ENCODE measurements around the gene LHCGR.

Gene LHCGR
- total RNA-seq = 0 reads per million in 3 donors

- Histone ChIP-seq H3K9me3 (ENCODE audit: control insufficient read depth, low read length) (no peaks in the 10 kb centered on the region), H3K27me3 (replicated peaks; ENCODE audit: control insufficient read depth, insufficient read depth, low read length, poor library complexity, severe bottlenecking) (no peaks in the 10 kb centered on the region), H3K4me3 (ENCODE audit: insufficient read depth, low read depth, low read length, poor library complexity, severe bottlenecking) (no peak within 1 kb of the TSS), H3K27ac (ENCODE audit: insufficient read depth, low read length, poor library complexity, severe bottlenecking) (no peak within 1 kb of the TSS), H3K4me1 (ENCODE audit: control insufficient read depth, insufficient read depth, low read length, poor library complexity, severe bottlenecking) (no peaks in the 10 kb centered on the region), H3K36me3 (ENCODE audit: control insufficient read depth, insufficient read depth, low read length) (no peaks in the 10 kb centered on the region)
- DNase-seq = no peak
These were observed at the start of gene LHCGR for GRCh38 chr2:48755473-48755872. Gene LHCGR, minus strand, starts transcription at chr2:48755724. Its CDS starts 53 bp downstream, at chr2:48755671.

- DNase-seq = no peak
- H3K27ac ChIP-seq (ENCODE audit: insufficient read depth, low read length, poor library complexity, severe bottlenecking) = no peak overlapping the region
These were observed 44.1 kb upstream of the LHCGR start for GRCh38 chr2:48799601-48800000.

GRCh38 chr2:48795065-48795464 lies 39.5 kb upstream of the LHCGR start:
- no peaks in the 10 kb centered on the region for H3K9me3 ChIP-seq (ENCODE audit: control insufficient read depth, low read length)
- no peak overlapping the region for H3K4me3 ChIP-seq (ENCODE audit: insufficient read depth, low read depth, low read length, poor library complexity, severe bottlenecking)
- no peaks in the 10 kb centered on the region for H3K27me3 ChIP-seq (replicated peaks; ENCODE audit: control insufficient read depth, insufficient read depth, low read length, poor library complexity, severe bottlenecking)
- H3K27ac ChIP-seq (ENCODE audit: insufficient read depth, low read length, poor library complexity, severe bottlenecking) = no peak overlapping the region
- H3K36me3 ChIP-seq (ENCODE audit: control insufficient read depth, insufficient read depth, low read length) = no peaks in the 10 kb centered on the region
- no peak for DNase-seq
- no peaks in the 10 kb centered on the region for H3K4me1 ChIP-seq (ENCODE audit: control insufficient read depth, insufficient read depth, low read length, poor library complexity, severe bottlenecking)

More at GRCh38 chr2:48799601-48800000, 44.1 kb upstream of the LHCGR start:
- H3K36me3 ChIP-seq (ENCODE audit: control insufficient read depth, insufficient read depth, low read length) = no peaks in the 10 kb centered on the region
- H3K9me3 ChIP-seq (ENCODE audit: control insufficient read depth, low read length) = no peaks in the 10 kb centered on the region
- no peaks in the 10 kb centered on the region for H3K4me1 ChIP-seq (ENCODE audit: control insufficient read depth, insufficient read depth, low read length, poor library complexity, severe bottlenecking)
- H3K27me3 ChIP-seq (replicated peaks; ENCODE audit: control insufficient read depth, insufficient read depth, low read length, poor library complexity, severe bottlenecking) = no peaks in the 10 kb centered on the region
- H3K4me3 ChIP-seq (ENCODE audit: insufficient read depth, low read depth, low read length, poor library complexity, severe bottlenecking) = no peak overlapping the region

GRCh38 chr2:48793671-48794070 lies 38.1 kb upstream of the LHCGR start:
- no peaks in the 10 kb centered on the region for H3K27me3 ChIP-seq (replicated peaks; ENCODE audit: control insufficient read depth, insufficient read depth, low read length, poor library complexity, severe bottlenecking)
- DNase-seq = no peak
- no peaks in the 10 kb centered on the region for H3K9me3 ChIP-seq (ENCODE audit: control insufficient read depth, low read length)
- no peak overlapping the region for H3K4me3 ChIP-seq (ENCODE audit: insufficient read depth, low read depth, low read length, poor library complexity, severe bottlenecking)
- H3K36me3 ChIP-seq (ENCODE audit: control insufficient read depth, insufficient read depth, low read length) = no peaks in the 10 kb centered on the region
- no peaks in the 10 kb centered on the region for H3K4me1 ChIP-seq (ENCODE audit: control insufficient read depth, insufficient read depth, low read length, poor library complexity, severe bottlenecking)
- no peak overlapping the region for H3K27ac ChIP-seq (ENCODE audit: insufficient read depth, low read length, poor library complexity, severe bottlenecking)

- H3K27ac ChIP-seq (ENCODE audit: insufficient read depth, low read length, poor library complexity, severe bottlenecking) = no peak overlapping the region
- DNase-seq = no peak
- no peak overlapping the region for H3K4me3 ChIP-seq (ENCODE audit: insufficient read depth, low read depth, low read length, poor library complexity, severe bottlenecking)
- no peaks in the 10 kb centered on the region for H3K27me3 ChIP-seq (replicated peaks; ENCODE audit: control insufficient read depth, insufficient read depth, low read length, poor library complexity, severe bottlenecking)
- H3K36me3 ChIP-seq (ENCODE audit: control insufficient read depth, insufficient read depth, low read length) = no peaks in the 10 kb centered on the region
- H3K9me3 ChIP-seq (ENCODE audit: control insufficient read depth, low read length) = no peaks in the 10 kb centered on the region
- H3K4me1 ChIP-seq (ENCODE audit: control insufficient read depth, insufficient read depth, low read length, poor library complexity, severe bottlenecking) = no peaks in the 10 kb centered on the region
These were observed 36.5 kb upstream of the LHCGR start for GRCh38 chr2:48792030-48792429.

DNA sequence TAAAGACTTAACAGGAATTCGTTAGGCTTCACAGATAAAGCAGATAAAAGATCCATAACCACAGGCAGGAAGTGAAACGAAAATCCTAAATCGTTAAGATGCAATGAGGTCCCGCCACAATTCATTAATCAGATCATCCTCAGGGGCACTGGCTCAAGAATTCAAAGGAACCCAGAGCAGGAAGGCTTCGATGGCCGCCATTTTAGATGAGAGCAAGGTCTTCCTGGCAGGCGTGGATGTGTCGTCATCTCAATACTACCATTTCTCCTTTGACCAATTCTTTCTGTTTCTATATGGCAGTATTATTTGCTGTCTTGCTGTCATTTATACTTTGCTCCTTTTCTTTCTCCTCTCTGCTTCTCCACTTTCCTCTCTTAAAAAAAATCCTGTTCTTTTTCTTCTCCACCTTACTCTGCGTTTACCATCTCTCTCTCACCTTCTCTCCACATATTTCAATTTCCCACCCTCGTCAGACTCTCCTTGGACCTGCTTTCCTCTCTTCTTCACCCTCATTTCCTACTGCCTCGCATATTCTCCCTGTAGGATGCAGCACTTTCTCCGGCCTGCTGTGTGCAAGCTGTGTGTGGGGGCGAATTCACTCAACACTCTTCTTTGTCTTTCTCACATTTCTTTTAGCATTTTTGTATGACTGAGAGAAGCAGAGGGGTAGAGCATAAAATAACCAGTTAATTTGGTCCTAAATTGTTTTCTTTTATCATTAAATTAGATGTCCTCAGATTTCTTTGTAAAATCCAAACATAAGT lies 35.1 kb upstream of the LHCGR start:
- no peak overlapping the region for H3K27ac ChIP-seq (ENCODE audit: insufficient read depth, low read length, poor library complexity, severe bottlenecking)
- no peaks in the 10 kb centered on the region for H3K9me3 ChIP-seq (ENCODE audit: control insufficient read depth, low read length)
- no peaks in the 10 kb centered on the region for H3K36me3 ChIP-seq (ENCODE audit: control insufficient read depth, insufficient read depth, low read length)

DNA sequence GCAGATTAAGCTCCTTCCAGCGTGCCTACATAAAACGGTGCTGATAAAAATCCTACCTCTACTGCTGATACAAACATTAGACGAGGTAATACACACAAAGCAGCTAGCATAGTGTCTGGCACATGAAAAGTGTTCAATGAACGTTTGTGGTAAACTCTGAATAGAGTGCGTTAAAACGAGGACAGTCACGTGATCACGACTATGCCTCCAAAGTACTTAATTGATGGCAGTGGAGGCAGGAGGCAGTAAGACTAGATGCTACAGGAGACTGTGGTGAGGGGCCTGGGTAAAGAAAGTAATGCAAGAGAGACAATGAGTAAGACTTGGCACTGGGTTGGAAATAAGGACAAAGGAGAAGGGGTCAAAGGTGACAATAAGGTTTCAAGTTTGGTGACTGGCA lies 32.1 kb upstream of the LHCGR start:
- Histone ChIP-seq H3K4me3 (ENCODE audit: insufficient read depth, low read depth, low read length, poor library complexity, severe bottlenecking) (no peak overlapping the region), H3K27ac (ENCODE audit: insufficient read depth, low read length, poor library complexity, severe bottlenecking) (no peak overlapping the region), H3K9me3 (ENCODE audit: control insufficient read depth, low read length) (no peaks in the 10 kb centered on the region), H3K4me1 (ENCODE audit: control insufficient read depth, insufficient read depth, low read length, poor library complexity, severe bottlenecking) (no peaks in the 10 kb centered on the region), H3K27me3 (replicated peaks; ENCODE audit: control insufficient read depth, insufficient read depth, low read length, poor library complexity, severe bottlenecking) (no peaks in the 10 kb centered on the region), H3K36me3 (ENCODE audit: control insufficient read depth, insufficient read depth, low read length) (no peaks in the 10 kb centered on the region)
- no peak for DNase-seq

More for the DNA sequence above, 35.1 kb upstream of the LHCGR start:
- Histone ChIP-seq H3K4me1 (ENCODE audit: control insufficient read depth, insufficient read depth, low read length, poor library complexity, severe bottlenecking) (no peaks in the 10 kb centered on the region), H3K4me3 (ENCODE audit: insufficient read depth, low read depth, low read length, poor library complexity, severe bottlenecking) (no peak overlapping the region), H3K27me3 (replicated peaks; ENCODE audit: control insufficient read depth, insufficient read depth, low read length, poor library complexity, severe bottlenecking) (no peaks in the 10 kb centered on the region)
- no peak for DNase-seq

DNA sequence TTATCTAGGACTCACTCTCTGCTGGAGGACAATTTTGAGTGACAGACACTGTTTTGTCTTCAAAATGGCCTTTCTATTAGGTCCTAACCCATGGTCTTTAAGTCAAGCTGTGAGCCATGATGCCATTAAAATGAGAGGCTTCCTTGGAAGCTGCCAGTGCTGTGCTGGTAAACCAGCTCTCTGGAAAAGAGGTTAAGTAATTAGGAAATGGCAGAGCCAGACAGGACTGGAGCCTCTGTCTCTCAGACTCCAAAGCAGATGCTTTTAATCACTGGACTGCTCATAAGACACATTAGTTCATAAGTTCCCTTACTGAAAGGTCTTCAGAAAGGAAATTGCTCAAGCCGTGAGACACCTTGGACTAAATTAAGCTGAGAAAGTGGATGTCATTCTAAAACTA lies 25.8 kb upstream of the LHCGR start:
- no peak for DNase-seq
- no peaks in the 10 kb centered on the region for H3K27me3 ChIP-seq (replicated peaks; ENCODE audit: control insufficient read depth, insufficient read depth, low read length, poor library complexity, severe bottlenecking)
- no peak overlapping the region for H3K27ac ChIP-seq (ENCODE audit: insufficient read depth, low read length, poor library complexity, severe bottlenecking)
- H3K36me3 ChIP-seq (ENCODE audit: control insufficient read depth, insufficient read depth, low read length) = no peaks in the 10 kb centered on the region
- H3K9me3 ChIP-seq (ENCODE audit: control insufficient read depth, low read length) = no peaks in the 10 kb centered on the region
- H3K4me1 ChIP-seq (ENCODE audit: control insufficient read depth, insufficient read depth, low read length, poor library complexity, severe bottlenecking) = no peaks in the 10 kb centered on the region
- no peak overlapping the region for H3K4me3 ChIP-seq (ENCODE audit: insufficient read depth, low read depth, low read length, poor library complexity, severe bottlenecking)

DNA sequence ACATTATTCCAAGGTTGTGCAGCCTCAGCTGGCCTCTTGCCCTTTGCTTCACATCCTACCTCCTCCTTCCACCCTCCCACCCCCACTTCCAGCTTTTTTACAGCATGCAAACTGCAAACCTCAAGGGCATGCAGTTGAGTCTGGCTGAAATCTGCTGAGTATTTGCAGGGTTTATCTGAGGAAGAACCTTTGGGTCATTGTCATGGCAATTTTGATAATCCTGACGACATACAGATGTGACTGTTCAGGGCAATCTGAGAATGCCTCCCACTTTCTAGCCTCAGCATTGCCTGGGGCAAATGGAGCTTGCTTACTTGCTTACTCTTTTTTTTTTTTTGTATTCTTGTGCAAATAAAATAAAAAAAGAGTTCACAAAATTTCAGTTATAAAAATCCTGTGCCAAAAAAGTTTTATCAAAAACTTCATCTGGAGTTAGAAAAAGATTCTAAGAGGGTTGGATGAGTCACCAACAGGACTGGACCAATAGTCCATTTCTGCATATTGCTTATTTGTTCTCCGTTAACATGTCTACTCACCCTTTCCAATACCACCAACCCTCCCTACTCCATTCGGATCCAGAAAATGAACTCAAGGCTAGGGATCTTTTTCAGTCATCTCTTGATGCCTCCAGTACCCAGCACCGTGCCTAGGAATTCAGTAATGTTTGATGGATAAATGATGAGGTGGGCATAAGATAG lies 23.6 kb upstream of the LHCGR start:
- Histone ChIP-seq H3K27ac (ENCODE audit: insufficient read depth, low read length, poor library complexity, severe bottlenecking) (no peak overlapping the region), H3K4me1 (ENCODE audit: control insufficient read depth, insufficient read depth, low read length, poor library complexity, severe bottlenecking) (no peaks in the 10 kb centered on the region), H3K27me3 (replicated peaks; ENCODE audit: control insufficient read depth, insufficient read depth, low read length, poor library complexity, severe bottlenecking) (no peaks in the 10 kb centered on the region), H3K4me3 (ENCODE audit: insufficient read depth, low read depth, low read length, poor library complexity, severe bottlenecking) (no peak overlapping the region), H3K9me3 (ENCODE audit: control insufficient read depth, low read length) (no peaks in the 10 kb centered on the region), H3K36me3 (ENCODE audit: control insufficient read depth, insufficient read depth, low read length) (no peaks in the 10 kb centered on the region)
- DNase-seq = no peak

DNA sequence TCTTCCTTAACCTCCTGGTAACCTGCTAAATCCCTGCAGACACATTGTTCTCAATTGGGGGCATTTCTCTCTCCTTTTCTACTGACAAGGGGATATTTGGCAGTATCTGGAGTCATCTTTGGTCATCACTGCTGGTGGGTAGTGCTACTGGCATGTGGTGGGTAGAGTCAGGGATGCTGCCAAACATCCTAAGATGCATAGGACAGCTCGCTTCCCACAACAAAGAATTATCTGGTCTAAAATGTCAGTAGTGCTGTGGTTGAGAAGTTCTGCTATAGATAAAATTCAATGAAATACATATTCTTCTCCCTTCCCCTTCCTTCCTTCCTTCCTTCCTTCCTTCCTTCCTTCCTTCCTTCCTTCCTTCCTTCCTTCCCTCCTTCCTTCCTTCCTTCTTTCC lies 18.7 kb upstream of the LHCGR start:
- no peak for DNase-seq
- H3K9me3 ChIP-seq (ENCODE audit: control insufficient read depth, low read length) = no peaks in the 10 kb centered on the region
- no peak overlapping the region for H3K4me3 ChIP-seq (ENCODE audit: insufficient read depth, low read depth, low read length, poor library complexity, severe bottlenecking)
- H3K27me3 ChIP-seq (replicated peaks; ENCODE audit: control insufficient read depth, insufficient read depth, low read length, poor library complexity, severe bottlenecking) = no peaks in the 10 kb centered on the region
- no peaks in the 10 kb centered on the region for H3K4me1 ChIP-seq (ENCODE audit: control insufficient read depth, insufficient read depth, low read length, poor library complexity, severe bottlenecking)
- H3K27ac ChIP-seq (ENCODE audit: insufficient read depth, low read length, poor library complexity, severe bottlenecking) = no peak overlapping the region
- no peaks in the 10 kb centered on the region for H3K36me3 ChIP-seq (ENCODE audit: control insufficient read depth, insufficient read depth, low read length)

Measured in effector memory CD4-positive, alpha-beta T cell (primary cell).